GM18951 (cell line): ENCODE results near the gene PLPP2.

Experiments
- POLR2A ChIP-seq: IDR thresholded peaks from 4 replicates; pipeline ENCODE4 v1.6.1; 2011; ENCODE audit warnings: mild to moderate bottlenecking; ENCODE audit not compliant: insufficient read length, insufficient read depth; ENCODE audit errors: extremely low read depth
- in situ Hi-C: fragments of 300-500 bp; cut with MboI; formaldehyde crosslinking; loops from one replicate; pipeline ENCODE4 v1.12.0; 2022; ENCODE audit warnings: low sequenced_read_pairs, mixed read lengths, inconsistent platforms; ENCODE audit not compliant: unreplicated experiment

PLPP2 gene

GRCh38 chr19:293436-294110 is 2.4 kb upstream of the PLPP2 start:
- in situ Hi-C loops, result no loop called here
- TF ChIP-seq POLR2A, result no peak

GRCh38 chr19:292951-293350 is 1.7 kb upstream of the PLPP2 start:
- TF ChIP-seq POLR2A, result no peak
- in situ Hi-C loops, result no loop called here

- TF ChIP-seq POLR2A, result no peak
Measured at GRCh38 chr19:292281-292884, 1.2 kb upstream of the PLPP2 start.

GRCh38 chr19:291561-292280 is 518 bp upstream of the PLPP2 start:
- no peak for TF ChIP-seq POLR2A
- in situ Hi-C loops, result no loop called here

More at GRCh38 chr19:292281-292884, 1.2 kb upstream of the PLPP2 start:
- in situ Hi-C loops, result no loop called here

GRCh38 chr19:290372-291005 is 714 bp downstream of the PLPP2 start:
- no peak for TF ChIP-seq POLR2A
- in situ Hi-C loops, result no loop called here

GRCh38 chr19:289651-290371 is 1.4 kb downstream of the PLPP2 start:
- in situ Hi-C loops, result no loop called here
- TF ChIP-seq POLR2A, result no peak

GRCh38 chr19:288911-289310 is 2.3 kb downstream of the PLPP2 start:
- TF ChIP-seq POLR2A, result no peak
- in situ Hi-C loops, result no loop called here

- in situ Hi-C loops, result no loop called here
Measured at GRCh38 chr19:287381-287871, 3.8 kb downstream of the PLPP2 start.

GRCh38 chr19:283395-283794 is 7.8 kb downstream of the PLPP2 start:
- in situ Hi-C loops, result no loop called here
- TF ChIP-seq POLR2A, result no peak

More at GRCh38 chr19:287381-287871, 3.8 kb downstream of the PLPP2 start:
- no peak for TF ChIP-seq POLR2A

- TF ChIP-seq POLR2A, result no peak
- in situ Hi-C loops, result no loop called here
Measured at GRCh38 chr19:282501-282900, 8.7 kb downstream of the PLPP2 start.

- in situ Hi-C loops, result no loop called here
- no peak for TF ChIP-seq POLR2A
Measured at GRCh38 chr19:281992-282391, 9.2 kb downstream of the PLPP2 start.

- TF ChIP-seq POLR2A, result no peak
- in situ Hi-C loops, result no loop called here
Measured at GRCh38 chr19:281156-281853, 9.9 kb downstream of the PLPP2 start.
